ENCODE results near the gene DHRS1.

DHRS1 gene

GRCh38 chr14:24278424-24278823 is 21.2 kb downstream of the DHRS1 start:
- H3K4me3 ChIP-seq (ENCODE audit: low read depth, low read length): no peak overlapping the region
- no peak for TF ChIP-seq CTCF (IDR thresholded peaks at IDR 0.05; ENCODE audit: low read depth, low read length)

- H3K4me3 ChIP-seq (ENCODE audit: low read depth, low read length): no peak overlapping the region
Observed at GRCh38 chr14:24277606-24278321, 21.8 kb downstream of the DHRS1 start.

GRCh38 chr14:24277071-24277470 is 22.5 kb downstream of the DHRS1 start:
- no peak overlapping the region for H3K4me3 ChIP-seq (ENCODE audit: low read depth, low read length)
- no peak for TF ChIP-seq CTCF (IDR thresholded peaks at IDR 0.05; ENCODE audit: low read depth, low read length)

More at GRCh38 chr14:24277606-24278321, 21.8 kb downstream of the DHRS1 start:
- no peak for TF ChIP-seq CTCF (IDR thresholded peaks at IDR 0.05; ENCODE audit: low read depth, low read length)

GRCh38 chr14:24274101-24274543 is 25.5 kb downstream of the DHRS1 start:
- H3K4me3 ChIP-seq (ENCODE audit: low read depth, low read length): no peak overlapping the region
- TF ChIP-seq CTCF (IDR thresholded peaks at IDR 0.05; ENCODE audit: low read depth, low read length): no peak

- H3K4me3 ChIP-seq (ENCODE audit: low read depth, low read length): no peak overlapping the region
- no peak for TF ChIP-seq CTCF (IDR thresholded peaks at IDR 0.05; ENCODE audit: low read depth, low read length)
Observed at GRCh38 chr14:24273422-24273998, 26.1 kb downstream of the DHRS1 start.

GRCh38 chr14:24272467-24272866 is 27.1 kb downstream of the DHRS1 start:
- H3K4me3 ChIP-seq (ENCODE audit: low read depth, low read length): no peak overlapping the region
- TF ChIP-seq CTCF (IDR thresholded peaks at IDR 0.05; ENCODE audit: low read depth, low read length): no peak

GRCh38 chr14:24271834-24272263 is 27.7 kb downstream of the DHRS1 start:
- H3K4me3 ChIP-seq (ENCODE audit: low read depth, low read length): peak overlapping the region; percentile 92
- no peak for TF ChIP-seq CTCF (IDR thresholded peaks at IDR 0.05; ENCODE audit: low read depth, low read length)
